Measurements from ENCODE around the gene KHDC4.

KHDC4 gene

GRCh38 chr1:155934097-155934935 lies at the start of gene KHDC4:
KHDC4 (minus strand) TSS chr1:155934413; CDS start chr1:155934373, 40 bp downstream.
- peak; percentile 95 for DNase-seq

- peak; percentile 58 for DNase-seq
Measured at GRCh38 chr1:155983191-155984024, 49.2 kb upstream of the KHDC4 start.

GRCh38 chr1:155982106-155982505 lies 47.9 kb upstream of the KHDC4 start:
- no peak for DNase-seq

- DNase-seq: no peak
Measured at GRCh38 chr1:155981266-155982088, 47.3 kb upstream of the KHDC4 start.

GRCh38 chr1:155979597-155980343 lies 45.6 kb upstream of the KHDC4 start:
- no peak for DNase-seq

- no peak for DNase-seq
Measured at GRCh38 chr1:155978973-155979429, 44.8 kb upstream of the KHDC4 start.

GRCh38 chr1:155978325-155978972 lies 44.2 kb upstream of the KHDC4 start, which contains the start of gene ARHGEF2:
ARHGEF2 (minus strand) TSS chr1:155978547; CDS start chr1:155978427, 120 bp downstream.
- DNase-seq: no peak

GRCh38 chr1:155977690-155978324 lies 43.6 kb upstream of the KHDC4 start:
- DNase-seq: no peak

- DNase-seq: peak; percentile 54
Measured at GRCh38 chr1:155976913-155977689, 42.9 kb upstream of the KHDC4 start.

GRCh38 chr1:155976062-155976912 lies 42.1 kb upstream of the KHDC4 start:
- no peak for DNase-seq

GRCh38 chr1:155975375-155976061 lies 41.3 kb upstream of the KHDC4 start:
- DNase-seq: no peak

GRCh38 chr1:155974208-155975115 lies 40.2 kb upstream of the KHDC4 start:
- peak; percentile 68 for DNase-seq

GRCh38 chr1:155973723-155974122 lies 39.5 kb upstream of the KHDC4 start:
- DNase-seq: no peak

- no peak for DNase-seq
Measured at GRCh38 chr1:155971910-155972809, 37.9 kb upstream of the KHDC4 start.

- DNase-seq: no peak
Measured at GRCh38 chr1:155970531-155971167, 36.4 kb upstream of the KHDC4 start.

- DNase-seq: no peak
Measured at GRCh38 chr1:155969377-155969791, 35.2 kb upstream of the KHDC4 start.
